ENCODE data around the gene GYPE. TPM values are rescaled to one million over a fixed set of nuclear protein-coding genes. Genes with fewer than 3 reads are reported as not detected.
"Not testable (repeated sequence)": the region's sequence is repeated elsewhere in the genome, so short reads cannot be mapped to it uniquely, and the experiment has no call there.

GYPE gene
- total and polyA plus RNA-seq, 12 donors, result 0.15 to 1.6 (median 0.25) TPM; not detected in 3

GRCh38 chr4:143858456-143858855 is 46.9 kb downstream of the GYPE start:
- TF ChIP-seq CTCF (IDR thresholded peaks at IDR 0.05), result no peak
- TF ChIP-seq POLR2A (IDR thresholded peaks at IDR 0.05), result no peak
- 74 to 89% (median 88%) methylated on average over 1 of the region's 1 CpG for WGBS, 4 donors
- intact Hi-C loops (cut with DNase I), result no loop called here

GRCh38 chr4:143857391-143858336 is 47.7 kb downstream of the GYPE start:
- H3K36me3 ChIP-seq (replicated peaks in 1 of 2); H3K9me3 ChIP-seq (replicated peaks in 1 of 3); DNase-seq; H3K27me3 ChIP-seq; H3K4me1 ChIP-seq (replicated peaks in 1 of 2); H3K27ac ChIP-seq; H3K4me3 ChIP-seq; intact Hi-C loops (cut with DNase I): not testable (repeated sequence)
- WGBS, 4 donors, result 77 to 82% (median 81%) methylated on average over 6 of the region's 6 CpGs

More at GRCh38 chr4:143858456-143858855, 46.9 kb downstream of the GYPE start:
- H3K27ac ChIP-seq, result no peak overlapping the region
- no peaks in the 10 kb centered on the region for H3K9me3 ChIP-seq (replicated peaks in 1 of 3)
- H3K36me3 ChIP-seq (replicated peaks in 1 of 2), result no peaks in the 10 kb centered on the region
- no peak overlapping the region for H3K4me3 ChIP-seq
- no peaks in the 10 kb centered on the region for H3K4me1 ChIP-seq (replicated peaks in 1 of 2)
- no peak for DNase-seq
- no peaks in the 10 kb centered on the region for H3K27me3 ChIP-seq

- H3K4me3 ChIP-seq; H3K27ac ChIP-seq; H3K9me3 ChIP-seq (replicated peaks in 1 of 3); intact Hi-C loops (cut with DNase I); DNase-seq; H3K36me3 ChIP-seq (replicated peaks in 1 of 2); H3K27me3 ChIP-seq; H3K4me1 ChIP-seq (replicated peaks in 1 of 2): not testable (repeated sequence)
- 64 to 73% (median 69%) methylated on average over 6 of the region's 6 CpGs for WGBS, 4 donors
Measured at GRCh38 chr4:143856017-143856557, 49.3 kb downstream of the GYPE start.

GRCh38 chr4:143854645-143855044 is 50.7 kb downstream of the GYPE start:
- H3K4me1 ChIP-seq (replicated peaks in 1 of 2); H3K9me3 ChIP-seq (replicated peaks in 1 of 3); H3K36me3 ChIP-seq (replicated peaks in 1 of 2); H3K4me3 ChIP-seq; H3K27ac ChIP-seq; H3K27me3 ChIP-seq; intact Hi-C loops (cut with DNase I); DNase-seq: not testable (repeated sequence)
- 61 to 74% (median 66%) methylated on average over 4 of the region's 4 CpGs for WGBS, 4 donors

GRCh38 chr4:143849296-143849695 is 56.1 kb downstream of the GYPE start:
- intact Hi-C loops (cut with DNase I); H3K4me1 ChIP-seq (replicated peaks in 1 of 2); H3K4me3 ChIP-seq; DNase-seq; H3K27ac ChIP-seq; H3K36me3 ChIP-seq (replicated peaks in 1 of 2); H3K9me3 ChIP-seq (replicated peaks in 1 of 3); H3K27me3 ChIP-seq: not testable (repeated sequence)
- WGBS, 4 donors, result 80 to 86% (median 84%) methylated on average over 2 of the region's 2 CpGs

GRCh38 chr4:143843506-143843832 is 61.9 kb downstream of the GYPE start:
- H3K27ac ChIP-seq; H3K4me3 ChIP-seq; H3K4me1 ChIP-seq (replicated peaks in 1 of 2); H3K9me3 ChIP-seq (replicated peaks in 1 of 3); H3K36me3 ChIP-seq (replicated peaks in 1 of 2); H3K27me3 ChIP-seq; intact Hi-C loops (cut with DNase I); DNase-seq: not testable (repeated sequence)
- WGBS, 4 donors, result 77 to 98% (median 95%) methylated on average over 1 of the region's 1 CpG

- not testable (repeated sequence) for DNase-seq
- WGBS, 4 donors, result 73 to 80% (median 77%) methylated on average over 2 to 3 of the region's 3 CpGs
Measured at GRCh38 chr4:143842624-143843505, 62.5 kb downstream of the GYPE start.

GRCh38 chr4:143839413-143839812 is 65.9 kb downstream of the GYPE start:
- H3K27me3 ChIP-seq; H3K36me3 ChIP-seq (replicated peaks in 1 of 2); intact Hi-C loops (cut with DNase I); DNase-seq; H3K4me1 ChIP-seq (replicated peaks in 1 of 2); H3K4me3 ChIP-seq; H3K27ac ChIP-seq; H3K9me3 ChIP-seq (replicated peaks in 1 of 3): not testable (repeated sequence)
- 83 to 93% (median 92%) methylated on average over 2 to 6 of the region's 7 CpGs for WGBS, 4 donors

More at GRCh38 chr4:143842624-143843505, 62.5 kb downstream of the GYPE start:
- intact Hi-C loops (cut with DNase I); H3K27me3 ChIP-seq; H3K4me3 ChIP-seq; H3K36me3 ChIP-seq (replicated peaks in 1 of 2); H3K27ac ChIP-seq; H3K4me1 ChIP-seq (replicated peaks in 1 of 2); H3K9me3 ChIP-seq (replicated peaks in 1 of 3): not testable (repeated sequence)

- H3K4me3 ChIP-seq; H3K27me3 ChIP-seq; DNase-seq; H3K4me1 ChIP-seq (replicated peaks in 1 of 2); H3K36me3 ChIP-seq (replicated peaks in 1 of 2); intact Hi-C loops (cut with DNase I); H3K9me3 ChIP-seq (replicated peaks in 1 of 3); H3K27ac ChIP-seq: not testable (repeated sequence)
- WGBS, 4 donors, result 87 to 98% (median 92%) methylated on average over 4 of the region's 4 CpGs
Measured at GRCh38 chr4:143834196-143834595, 71.2 kb downstream of the GYPE start.

Data from adrenal gland (tissue), 12 donors.